IMR-90 (cell line): ENCODE data around the gene CD79A. TPM values are rescaled to one million over a fixed set of nuclear protein-coding genes. Genes with fewer than 3 reads are reported as not detected.
A peak's percentile ranks its signal among the peaks of the same experiment; 100 is the strongest.

Experiments
- ATAC-seq: fragments of 200-7000 bp; cut with Tn5 transposase; 2 replicates; pipeline ENCODE4 v1.9.1; 2020; ENCODE audit warnings: low read depth, mild to moderate bottlenecking, moderate library complexity
- BruUV-seq: library from RNA; stranded (reverse); fragments of 400-500 nt; replicated peaks from 2 replicates; lab custom pipeline; 2021; lab: Mats Ljungman, UMichigan
- CTCF ChIA-PET: fragments of 300-600 bp; formaldehyde crosslinking; extraction: SDS; loops from one replicate; lab custom pipeline; 2021; ENCODE audit warnings: antibody characterized with exemption; lab: Yijun Ruan, JAX
- POLR2A ChIA-PET: fragments of 300-600 bp; sonication (Branson Sonifier 250); formaldehyde crosslinking; loops from one replicate; lab custom pipeline; 2022; ENCODE audit warnings: antibody characterized with exemption; ENCODE audit not compliant: unreplicated experiment; lab: Charles Lee
- DNase-seq: peaks from one replicate; pipeline ENCODE4 v3.0.0; 2013
- H2AFZ ChIP-seq: replicated peaks from 2 replicates; pipeline ENCODE3; 2013; ENCODE audit warnings: low read length, mild to moderate bottlenecking; ENCODE audit not compliant: poor library complexity
- H2AK5ac ChIP-seq: 2 replicates; pipeline ENCODE4 v1.6.1; 2013; ENCODE audit warnings: low read depth, low read length, inconsistent platforms
- H2AK9ac ChIP-seq: replicated peaks from 2 replicates; pipeline ENCODE3; 2013; ENCODE audit warnings: mild to moderate bottlenecking, low read depth, low read length, moderate library complexity; ENCODE audit not compliant: poor library complexity
- H2BK120ac ChIP-seq: 2 replicates; pipeline ENCODE4 v1.6.1; 2013; ENCODE audit warnings: low read depth, low read length, inconsistent platforms
- H2BK15ac ChIP-seq: 3 replicates; pipeline ENCODE4 v1.6.1; 2013; ENCODE audit warnings: low read depth, low read length, inconsistent platforms
- H2BK20ac ChIP-seq: 2 replicates; pipeline ENCODE4 v1.6.1; 2013; ENCODE audit warnings: low read depth, mild to moderate bottlenecking, inconsistent platforms, low read length, moderate library complexity
- H2BK5ac ChIP-seq: 2 replicates; pipeline ENCODE4 v1.6.1; 2013; ENCODE audit warnings: mild to moderate bottlenecking, low read depth, low read length, inconsistent platforms; ENCODE audit not compliant: poor library complexity, severe bottlenecking
- H3K14ac ChIP-seq: replicated peaks from 2 replicates; pipeline ENCODE4 v1.6.1; 2013; ENCODE audit warnings: low read depth, low read length, inconsistent platforms
- H3K18ac ChIP-seq: 2 replicates; pipeline ENCODE4 v1.6.1; 2013; ENCODE audit warnings: low read depth, low read length, control low read depth
- H3K23ac ChIP-seq: 2 replicates; pipeline ENCODE4 v1.6.1; 2013; ENCODE audit warnings: low read depth, low read length, inconsistent platforms
- H3K27ac ChIP-seq: 2 replicates; pipeline ENCODE4 v1.5.1; 2013; ENCODE audit warnings: mild to moderate bottlenecking, control low read depth, low read length; ENCODE audit not compliant: insufficient read depth
- H3K27me3 ChIP-seq: 2 replicates; pipeline ENCODE4 v1.6.1; 2013; ENCODE audit warnings: low read length; ENCODE audit not compliant: control insufficient read depth, insufficient read depth
- H3K36me3 ChIP-seq: 2 replicates; pipeline ENCODE4 v1.6.1; 2013; ENCODE audit warnings: low read length, mixed read lengths; ENCODE audit not compliant: control insufficient read depth, insufficient read depth
- H3K4ac ChIP-seq: 2 replicates; pipeline ENCODE4 v1.6.1; 2013; ENCODE audit warnings: low read depth, low read length, inconsistent platforms
- H3K4me1 ChIP-seq: 2 replicates; pipeline ENCODE4 v1.6.1; 2013; ENCODE audit warnings: low read length, mixed read lengths; ENCODE audit not compliant: control insufficient read depth, insufficient read depth
- H3K4me2 ChIP-seq: 2 replicates; pipeline ENCODE4 v1.6.1; 2013; ENCODE audit warnings: low read depth, mild to moderate bottlenecking, control low read depth, low read length, moderate library complexity
- H3K4me3 ChIP-seq: 2 replicates; pipeline ENCODE4 v1.5.1; 2013; ENCODE audit warnings: low read depth, mild to moderate bottlenecking, control low read depth, low read length, moderate library complexity; ENCODE audit not compliant: insufficient read depth
- H3K56ac ChIP-seq: 2 replicates; pipeline ENCODE4 v1.6.1; 2013; ENCODE audit warnings: low read length, inconsistent platforms; ENCODE audit not compliant: insufficient read depth; ENCODE audit errors: extremely low read depth
- H3K79me1 ChIP-seq, 2 experiments: 2 replicates each; pipeline ENCODE4 v1.6.1; 2013; ENCODE audit warnings: low read length in 2 of 2, inconsistent platforms in 1 of 2, low read depth in 1 of 2
- H3K9ac ChIP-seq: 2 replicates; pipeline ENCODE4 v1.6.1; 2013; ENCODE audit warnings: low read depth, low read length, control low read depth
- H3K9me1 ChIP-seq: 2 replicates; pipeline ENCODE4 v1.6.1; 2013; ENCODE audit warnings: low read length, inconsistent platforms; ENCODE audit not compliant: insufficient read depth
- H3K9me3 ChIP-seq: 2 replicates; pipeline ENCODE4 v1.6.1; 2013; ENCODE audit warnings: low read length; ENCODE audit not compliant: control insufficient read depth, insufficient read depth
- H4K20me1 ChIP-seq: 2 replicates; pipeline ENCODE4 v1.6.1; 2013; ENCODE audit warnings: low read length, inconsistent platforms; ENCODE audit not compliant: insufficient read depth
- H4K5ac ChIP-seq: 2 replicates; pipeline ENCODE4 v1.6.1; 2013; ENCODE audit warnings: mild to moderate bottlenecking, low read depth, low read length, control low read depth
- H4K8ac ChIP-seq, 2 experiments: 2 replicates each; pipeline ENCODE4 v1.6.1; 2013; ENCODE audit warnings: low read depth in 2 of 2, low read length in 2 of 2, control low read depth in 1 of 2, inconsistent platforms in 1 of 2
- H4K91ac ChIP-seq: 2 replicates; pipeline ENCODE4 v1.6.1; 2013; ENCODE audit warnings: low read depth, low read length, inconsistent platforms; ENCODE audit not compliant: insufficient read depth
- BHLHE40 ChIP-seq: fragments of 150-350 bp; IDR thresholded peaks from 2 replicates; pipeline ENCODE4 v1.6.1; 2016; ENCODE audit warnings: mild to moderate bottlenecking, low read depth, low read length
- CEBPB ChIP-seq: IDR thresholded peaks from 2 replicates; pipeline ENCODE4 v1.6.1; 2012; ENCODE audit warnings: low read depth, low read length, improper control_type of control experiment
- CHD1 ChIP-seq: IDR thresholded peaks from 2 replicates; pipeline ENCODE4 v1.6.1; 2012; ENCODE audit warnings: low read depth, low read length, improper control_type of control experiment
- FOS ChIP-seq: fragments of 150-350 bp; IDR thresholded peaks from 2 replicates; pipeline ENCODE4 v1.6.1; 2016; ENCODE audit warnings: low read depth, low read length
- MAFK ChIP-seq: IDR thresholded peaks from 2 replicates; pipeline ENCODE4 v1.6.1; 2012; ENCODE audit warnings: low read depth, low read length, improper control_type of control experiment
- MAZ ChIP-seq: IDR thresholded peaks from 2 replicates; pipeline ENCODE4 v1.6.1; 2012; ENCODE audit warnings: low read depth, mild to moderate bottlenecking, low read length, improper control_type of control experiment, moderate library complexity, borderline replicate concordance
- MXI1 ChIP-seq: IDR thresholded peaks from 2 replicates; pipeline ENCODE4 v1.6.1; 2012; ENCODE audit warnings: low read depth, mild to moderate bottlenecking, low read length, moderate library complexity, borderline replicate concordance
- NFE2L2 ChIP-seq: fragments of 150-350 bp; IDR thresholded peaks from 2 replicates; pipeline ENCODE4 v1.6.1; 2016; ENCODE audit warnings: low read depth, mild to moderate bottlenecking, low read length
- POLR2A ChIP-seq: IDR thresholded peaks from 2 replicates; pipeline ENCODE4 v1.6.1; 2012; ENCODE audit warnings: mild to moderate bottlenecking, low read depth, low read length
- RAD21 ChIP-seq: IDR thresholded peaks from 2 replicates; pipeline ENCODE4 v1.6.1; 2012; ENCODE audit warnings: low read length, improper control_type of control experiment
- RCOR1 ChIP-seq: IDR thresholded peaks from 2 replicates; pipeline ENCODE4 v1.6.1; 2012; ENCODE audit warnings: mild to moderate bottlenecking, low read length, improper control_type of control experiment; ENCODE audit not compliant: insufficient replicate concordance
- RFX5 ChIP-seq: IDR thresholded peaks from 2 replicates; pipeline ENCODE4 v1.8.0; 2012; ENCODE audit warnings: low read depth, mild to moderate bottlenecking, low read length, moderate library complexity
- SMC3 ChIP-seq: fragments of 150-350 bp; IDR thresholded peaks from 2 replicates; pipeline ENCODE4 v1.6.1; 2016; ENCODE audit warnings: low read depth, mild to moderate bottlenecking, antibody characterized with exemption, low read length, moderate library complexity
- whole genome bisulfite sequencing, 2 experiments: methylation state at CpG; one replicate each; pipeline versions ENCODE4 v1.1.5 to v1.1.7; 2013; ENCODE audit warnings: missing lambda C conversion rate in 2 of 2; ENCODE audit not compliant: insufficient read length in 1 of 2; ENCODE audit errors: extremely low coverage in 2 of 2; 5-methylcytosine and 5-hydroxymethylcytosine counted together
- dilution Hi-C: fragments of 300-500 bp; cut with HindIII; formaldehyde crosslinking; loops from one replicate; pipeline ENCODE4 v1.14.3; 2018; ENCODE audit warnings: low sequenced_read_pairs; ENCODE audit not compliant: unreplicated experiment
- in situ Hi-C: fragments of 300-500 bp; cut with MboI; formaldehyde crosslinking; loops from 3 replicates; pipeline ENCODE4 v1.14.3; 2019; ENCODE audit warnings: low sequenced_read_pairs, inconsistent platforms, mixed read lengths
- intact Hi-C: fragments of 100-400 bp; cut with micrococcal nuclease; formaldehyde crosslinking; loops from 2 replicates; pipeline ENCODE4 v1.10.0; 2022
- polyA plus RNA-seq, 3 experiments: library from polyadenylated mRNA; depleted of rRNA; stranded (reverse); fragments of >200 nt; gene quantifications; 2 replicates each; pipeline ENCODE4 v1.2.3, GENCODE V29; 2012; ENCODE audit warnings: low replicate concordance in 1 of 3
- total RNA-seq: library from RNA; depleted of rRNA; stranded (reverse); fragments of >200 nt; gene quantifications from 2 replicates; pipeline ENCODE4 v1.2.3, GENCODE V29; 2012
- TF ChIP-seq, protein P1 (sequence below): fragments of 150-350 bp; IDR thresholded peaks from 2 replicates; pipeline ENCODE4 v1.6.1; 2016; ENCODE audit warnings: low read depth, mild to moderate bottlenecking, low read length, moderate library complexity, borderline replicate concordance
- TF ChIP-seq, protein P2 (sequence below): conservative IDR thresholded peaks from 2 replicates; pipeline ENCODE4 v1.5.1; 2012; ENCODE audit warnings: mild to moderate bottlenecking, low read depth, low read length, improper control_type of control experiment
- TF ChIP-seq, protein P3 (sequence below): fragments of 150-350 bp; IDR thresholded peaks from 2 replicates; pipeline ENCODE4 v1.6.1; 2017; ENCODE audit warnings: mild to moderate bottlenecking, antibody characterized with exemption, low read length, low read depth

The CD79A gene
- total and polyA plus RNA-seq, 2 of the 4 experiments (the other 2 are of a cell fraction): 0.19 TPM; not detected in 1

DNA sequence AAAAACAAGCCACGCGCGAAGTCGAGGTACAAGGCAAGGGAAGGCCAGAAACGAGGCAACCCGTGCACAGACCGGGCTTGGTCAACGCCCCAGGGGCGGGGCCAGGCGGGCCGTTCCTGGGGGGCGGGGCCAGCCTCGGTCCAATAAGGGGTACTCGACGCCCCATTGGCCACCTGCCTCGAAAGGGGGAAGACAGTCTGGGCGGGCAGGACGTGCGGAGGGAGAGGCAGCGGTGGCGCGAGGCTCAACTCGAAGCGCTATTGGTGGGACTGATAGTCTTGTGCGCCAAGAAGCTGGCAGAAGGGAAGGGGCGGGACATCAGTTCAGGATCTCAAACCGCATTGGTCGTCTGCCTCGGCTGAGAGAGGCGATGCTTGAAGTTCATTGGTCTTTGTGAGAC, 32.5 kb upstream of the CD79A start, which contains the start of gene LYPD4:
Gene LYPD4 (minus strand): TSS at position 83 of the 400 bp plus-strand sequence. CDS start 5,398 bp downstream, outside the sequence.
- dilution Hi-C loops (no loop called here), in situ Hi-C loops (no loop called here), intact Hi-C loops (no loop called here)
- no peaks in the 10 kb centered on the region for H3K9me1 ChIP-seq
- no peak within 1 kb of the TSS for H2BK120ac ChIP-seq
- H3K36me3 ChIP-seq: no peaks in the 10 kb centered on the region
- ATAC-seq (no peak), DNase-seq (no peak)
- no peak within 1 kb of the TSS for H3K18ac ChIP-seq
- TF ChIP-seq, protein P1, sequence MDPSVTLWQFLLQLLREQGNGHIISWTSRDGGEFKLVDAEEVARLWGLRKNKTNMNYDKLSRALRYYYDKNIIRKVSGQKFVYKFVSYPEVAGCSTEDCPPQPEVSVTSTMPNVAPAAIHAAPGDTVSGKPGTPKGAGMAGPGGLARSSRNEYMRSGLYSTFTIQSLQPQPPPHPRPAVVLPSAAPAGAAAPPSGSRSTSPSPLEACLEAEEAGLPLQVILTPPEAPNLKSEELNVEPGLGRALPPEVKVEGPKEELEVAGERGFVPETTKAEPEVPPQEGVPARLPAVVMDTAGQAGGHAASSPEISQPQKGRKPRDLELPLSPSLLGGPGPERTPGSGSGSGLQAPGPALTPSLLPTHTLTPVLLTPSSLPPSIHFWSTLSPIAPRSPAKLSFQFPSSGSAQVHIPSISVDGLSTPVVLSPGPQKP: no peak
- TF ChIP-seq CHD1 (no peak), MAFK (no peak), RCOR1 (no peak), CEBPB (no peak), POLR2A (no peak), MAZ (no peak), NFE2L2 (no peak), SMC3 (no peak), MXI1 (no peak), RAD21 (no peak), BHLHE40 (no peak), RFX5 (no peak), FOS (no peak)
- TF ChIP-seq, protein P2, sequence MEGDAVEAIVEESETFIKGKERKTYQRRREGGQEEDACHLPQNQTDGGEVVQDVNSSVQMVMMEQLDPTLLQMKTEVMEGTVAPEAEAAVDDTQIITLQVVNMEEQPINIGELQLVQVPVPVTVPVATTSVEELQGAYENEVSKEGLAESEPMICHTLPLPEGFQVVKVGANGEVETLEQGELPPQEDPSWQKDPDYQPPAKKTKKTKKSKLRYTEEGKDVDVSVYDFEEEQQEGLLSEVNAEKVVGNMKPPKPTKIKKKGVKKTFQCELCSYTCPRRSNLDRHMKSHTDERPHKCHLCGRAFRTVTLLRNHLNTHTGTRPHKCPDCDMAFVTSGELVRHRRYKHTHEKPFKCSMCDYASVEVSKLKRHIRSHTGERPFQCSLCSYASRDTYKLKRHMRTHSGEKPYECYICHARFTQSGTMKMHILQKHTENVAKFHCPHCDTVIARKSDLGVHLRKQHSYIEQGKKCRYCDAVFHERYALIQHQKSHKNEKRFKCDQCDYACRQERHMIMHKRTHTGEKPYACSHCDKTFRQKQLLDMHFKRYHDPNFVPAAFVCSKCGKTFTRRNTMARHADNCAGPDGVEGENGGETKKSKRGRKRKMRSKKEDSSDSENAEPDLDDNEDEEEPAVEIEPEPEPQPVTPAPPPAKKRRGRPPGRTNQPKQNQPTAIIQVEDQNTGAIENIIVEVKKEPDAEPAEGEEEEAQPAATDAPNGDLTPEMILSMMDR: no peak
- TF ChIP-seq, protein P3, sequence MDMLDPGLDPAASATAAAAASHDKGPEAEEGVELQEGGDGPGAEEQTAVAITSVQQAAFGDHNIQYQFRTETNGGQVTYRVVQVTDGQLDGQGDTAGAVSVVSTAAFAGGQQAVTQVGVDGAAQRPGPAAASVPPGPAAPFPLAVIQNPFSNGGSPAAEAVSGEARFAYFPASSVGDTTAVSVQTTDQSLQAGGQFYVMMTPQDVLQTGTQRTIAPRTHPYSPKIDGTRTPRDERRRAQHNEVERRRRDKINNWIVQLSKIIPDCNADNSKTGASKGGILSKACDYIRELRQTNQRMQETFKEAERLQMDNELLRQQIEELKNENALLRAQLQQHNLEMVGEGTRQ: no peak
- no peak within 1 kb of the TSS for H3K4me2 ChIP-seq
- H3K23ac ChIP-seq: no peak within 1 kb of the TSS
- no peak within 1 kb of the TSS for H2BK20ac ChIP-seq
- no peak within 1 kb of the TSS for H3K27ac ChIP-seq
- H4K5ac ChIP-seq: no peak within 1 kb of the TSS
- no peak within 1 kb of the TSS for H4K91ac ChIP-seq
- BruUV-seq: no TSS peak
- H3K14ac ChIP-seq: no peak within 1 kb of the TSS
- H3K27me3 ChIP-seq: peaks cover 6% of the 10 kb centered on the region
- H3K79me1 ChIP-seq: no peaks in the 10 kb centered on the region
- no peak within 1 kb of the TSS for H2AFZ ChIP-seq
- no peak within 1 kb of the TSS for H3K4me3 ChIP-seq
- 95% methylated on average over 16 of the region's 30 CpGs; no CpG with 5 or more reads in 1 of the 2 experiments for WGBS, 2 experiments
- no peak within 1 kb of the TSS for H3K9ac ChIP-seq
- H3K56ac ChIP-seq: no peak within 1 kb of the TSS
- no peak within 1 kb of the TSS for H2BK15ac ChIP-seq
- H3K9me3 ChIP-seq: no peaks in the 10 kb centered on the region
- no peak within 1 kb of the TSS for H4K8ac ChIP-seq
- H4K20me1 ChIP-seq: no peaks in the 10 kb centered on the region
- peak within 1 kb of the TSS; percentile 52 for H2AK9ac ChIP-seq
- ChIA-PET POLR2A (no interaction called here), CTCF (no interaction called here)
- H2AK5ac ChIP-seq: no peak within 1 kb of the TSS
- no peak within 1 kb of the TSS for H3K4ac ChIP-seq
- no peaks in the 10 kb centered on the region for H3K4me1 ChIP-seq
- H2BK5ac ChIP-seq: no peak within 1 kb of the TSS
